ENCODE measurements around the gene IGFBP1.

DNA sequence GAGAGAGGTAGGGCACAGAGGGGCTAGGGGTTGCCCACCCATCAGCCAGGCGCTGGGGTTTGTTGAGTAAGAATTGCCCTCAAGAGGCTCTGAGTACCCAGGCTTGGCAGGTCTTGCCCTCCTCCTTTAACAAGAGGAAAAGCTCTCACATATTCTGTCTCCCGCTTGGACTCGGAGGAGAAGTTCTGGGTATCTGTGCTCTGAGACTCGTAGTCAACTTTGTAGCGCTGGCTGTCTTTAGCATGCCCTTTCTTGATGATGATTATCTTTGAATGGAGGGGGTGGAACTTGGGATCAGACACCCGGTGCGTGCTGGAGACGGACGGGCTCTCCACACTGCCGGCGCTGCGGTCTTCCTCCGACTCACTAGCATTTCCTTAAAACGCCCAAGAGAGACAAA, 28.8 kb downstream of the IGFBP1 start:
- TF ChIP-seq, protein P1, sequence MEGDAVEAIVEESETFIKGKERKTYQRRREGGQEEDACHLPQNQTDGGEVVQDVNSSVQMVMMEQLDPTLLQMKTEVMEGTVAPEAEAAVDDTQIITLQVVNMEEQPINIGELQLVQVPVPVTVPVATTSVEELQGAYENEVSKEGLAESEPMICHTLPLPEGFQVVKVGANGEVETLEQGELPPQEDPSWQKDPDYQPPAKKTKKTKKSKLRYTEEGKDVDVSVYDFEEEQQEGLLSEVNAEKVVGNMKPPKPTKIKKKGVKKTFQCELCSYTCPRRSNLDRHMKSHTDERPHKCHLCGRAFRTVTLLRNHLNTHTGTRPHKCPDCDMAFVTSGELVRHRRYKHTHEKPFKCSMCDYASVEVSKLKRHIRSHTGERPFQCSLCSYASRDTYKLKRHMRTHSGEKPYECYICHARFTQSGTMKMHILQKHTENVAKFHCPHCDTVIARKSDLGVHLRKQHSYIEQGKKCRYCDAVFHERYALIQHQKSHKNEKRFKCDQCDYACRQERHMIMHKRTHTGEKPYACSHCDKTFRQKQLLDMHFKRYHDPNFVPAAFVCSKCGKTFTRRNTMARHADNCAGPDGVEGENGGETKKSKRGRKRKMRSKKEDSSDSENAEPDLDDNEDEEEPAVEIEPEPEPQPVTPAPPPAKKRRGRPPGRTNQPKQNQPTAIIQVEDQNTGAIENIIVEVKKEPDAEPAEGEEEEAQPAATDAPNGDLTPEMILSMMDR (IDR thresholded peaks at IDR 0.05 in 8 of 11, conservative IDR thresholded peaks at IDR 0.05 in 3 of 11) = no peak
- TF ChIP-seq POLR2A (IDR thresholded peaks at IDR 0.05) = no peak
